ENCODE measurements around the gene TENM4. TPM values are rescaled to one million over a fixed set of nuclear protein-coding genes. Genes with fewer than 3 reads are reported as not detected.

Gene TENM4
- total and polyA plus RNA-seq, 10 of the 15 experiments (the other 5 are each of a cell fraction or from before 2014, with no cell fraction given): 0.03 to 0.12 (median 0.06) TPM; not detected in 7

GRCh38 chr11:79047980-79048379 is 392.9 kb downstream of the TENM4 start (continued):
- TF ChIP-seq POLR2AphosphoS5 (IDR thresholded peaks at IDR 0.05; ENCODE audit: low read length) (no peak), ZNF217 (IDR thresholded peaks at IDR 0.05) (no peak), E2F8 (IDR thresholded peaks at IDR 0.05; ENCODE audit: low read depth, partially characterized antibody) (no peak), MEF2B (IDR thresholded peaks at IDR 0.05; ENCODE audit: partially characterized antibody, poor library complexity, severe bottlenecking) (no peak), MEF2A (IDR thresholded peaks at IDR 0.05; ENCODE audit: insufficient read depth, low read depth, low read length) (no peak), PML (IDR thresholded peaks at IDR 0.05; ENCODE audit: low read length) (no peak)

GRCh38 chr11:79047321-79047720 is 393.5 kb downstream of the TENM4 start:
- CTCF ChIA-PET: no interaction called here
- no peaks in the 10 kb centered on the region for H3K36me3 ChIP-seq (ENCODE audit: control insufficient read depth in 2 of 2, insufficient read depth in 2 of 2, low read length in 1 of 2)
- H3K79me2 ChIP-seq (ENCODE audit: control insufficient read depth, insufficient read depth, low read length): no peaks in the 10 kb centered on the region
- no peak for ATAC-seq
- no peak overlapping the region for H3K4me2 ChIP-seq (ENCODE audit: control insufficient read depth, insufficient read depth)
- H3K9me3 ChIP-seq (replicated peaks; ENCODE audit: control insufficient read depth, insufficient read depth, low read length): no peaks in the 10 kb centered on the region
- intact Hi-C loops (cut with micrococcal nuclease; ENCODE audit: unreplicated experiment): no loop called here
- H3K27ac ChIP-seq (ENCODE audit: control insufficient read depth, insufficient read depth): no peak overlapping the region
- WGBS (ENCODE audit: insufficient coverage, insufficient replicate concordance, low lambda C conversion rate, missing lambda C conversion rate): 23% methylated on average over 7 of the region's 7 CpGs
- no peaks in the 10 kb centered on the region for H4K20me1 ChIP-seq (ENCODE audit: control insufficient read depth, insufficient read depth)
- in situ Hi-C loops (cut with MboI): no loop called here
- SMC1A ChIA-PET (ENCODE audit: uncharacterized antibody, unreplicated experiment): interaction anchor here (0.6 to 1.1 kb wide), 2 partner anchors 32 to 398 kb away, joined by 3 read pairs; no protein-coding TSS in a partner anchor
- POLR2A ChIA-PET: no interaction called here
- no peak overlapping the region for H3K9ac ChIP-seq (ENCODE audit: control insufficient read depth, insufficient read depth, low read length)
- no TSS peak for BruUV-seq (replicated peaks)
- FAIRE-seq: no peak
- H3K4me1 ChIP-seq (ENCODE audit: control insufficient read depth, insufficient read depth, low read length): no peaks in the 10 kb centered on the region
- H3K4me3 ChIP-seq: no peak overlapping the region
- H2AFZ ChIP-seq (ENCODE audit: control insufficient read depth, low read depth, low read length): no peak overlapping the region
- no peaks in the 10 kb centered on the region; a peak in 2 of 4 replicates for H3K27me3 ChIP-seq (replicated peaks in 1 of 2; ENCODE audit: control insufficient read depth in 2 of 2, insufficient read depth in 2 of 2, low read length in 1 of 2)
- no peak for DNase-seq (ENCODE audit: low read depth, low spot score)
- RAD21 ChIA-PET (ENCODE audit: unreplicated experiment): no interaction called here
- TF ChIP-seq ELK1 (IDR thresholded peaks at IDR 0.05; ENCODE audit: low read depth, low read length): no peak
- TF ChIP-seq CBX3 (IDR thresholded peaks at IDR 0.05; ENCODE audit: borderline replicate concordance, low read depth): no peak
- no peak for TF ChIP-seq CTCF (IDR thresholded peaks at IDR 0.05 in 2 of 3, conservative IDR thresholded peaks at IDR 0.05 in 1 of 3; ENCODE audit: control insufficient read depth in 2 of 3, extremely low read depth in 1 of 3, insufficient read depth in 1 of 3, low read depth in 3 of 3, low read length in 3 of 3)
- TF ChIP-seq ZNF217 (IDR thresholded peaks at IDR 0.05): no peak
- no peak for TF ChIP-seq PKNOX1 (IDR thresholded peaks at IDR 0.05)
- no peak for TF ChIP-seq RCOR1 (conservative IDR thresholded peaks at IDR 0.05; ENCODE audit: low read depth, low read length)
- TF ChIP-seq ZNF24 (IDR thresholded peaks at IDR 0.05): no peak
- TF ChIP-seq PAX5 (IDR thresholded peaks at IDR 0.05; ENCODE audit: borderline replicate concordance, low read depth, low read length): no peak
